ENCODE measurements around the gene PCED1B.
"Not testable (repeated sequence)": the region's sequence is repeated elsewhere in the genome, so short reads cannot be mapped to it uniquely, and the experiment has no call there.

PCED1B gene

DNA sequence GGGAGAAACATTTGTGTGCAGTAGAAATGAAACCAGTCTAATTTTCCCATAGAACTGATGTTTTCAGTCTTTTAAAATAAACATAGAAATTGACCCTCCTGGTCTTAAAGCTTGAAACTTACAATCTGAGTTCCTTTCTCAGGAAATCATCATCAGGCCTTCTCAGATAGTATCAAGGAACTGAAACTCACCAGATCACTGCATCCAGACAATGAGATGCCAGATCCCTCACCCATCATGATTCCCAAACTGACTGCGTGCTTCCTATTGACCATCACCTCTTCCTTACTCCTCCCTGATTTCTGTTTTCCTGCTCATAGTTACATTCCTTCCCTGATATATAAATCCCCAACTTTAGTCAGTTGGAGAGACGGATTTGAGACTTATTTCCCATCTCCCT lies 195.3 kb downstream of the PCED1B start:
- Mint-ChIP-seq H3K27me3 (no peaks in the 10 kb centered on the region), H3K9me3 (no peaks in the 10 kb centered on the region), H3K4me1 (peaks cover 33% of the 10 kb centered on the region), H3K27ac (ENCODE audit: low read depth) (peak overlapping the region; percentile 79), H3K4me3 (no peak overlapping the region), H3K36me3 (ENCODE audit: insufficient read depth) (peaks cover 2% of the 10 kb centered on the region)
- DNase-seq (ENCODE audit: low spot score in 2 of 2) (no peak), ATAC-seq (replicated peaks; ENCODE audit: extremely low read depth, poor library complexity, severe bottlenecking) (no peak)

DNA sequence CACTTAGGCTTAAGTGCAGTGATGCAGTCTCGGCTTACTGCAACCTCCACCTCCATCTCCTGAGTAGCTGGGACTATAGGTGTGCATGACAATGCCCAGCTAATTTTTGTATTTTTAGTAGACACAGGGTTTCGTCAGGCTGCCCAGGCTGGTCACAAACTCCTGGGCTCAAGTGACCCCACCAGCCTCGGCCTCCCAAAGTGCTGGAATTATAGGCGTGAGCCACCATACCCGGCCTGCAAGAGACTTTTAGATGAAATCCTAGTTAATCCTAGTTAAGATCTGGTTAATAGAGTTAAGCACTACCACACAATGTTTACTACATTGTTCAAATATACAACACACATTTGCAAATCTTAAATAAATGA lies 196.8 kb downstream of the PCED1B start:
- no peaks in the 10 kb centered on the region for H3K27me3 Mint-ChIP-seq
- DNase-seq (ENCODE audit: low spot score in 2 of 2) (no peak), ATAC-seq (replicated peaks; ENCODE audit: extremely low read depth, poor library complexity, severe bottlenecking) (no peak)
- H3K36me3 Mint-ChIP-seq (ENCODE audit: insufficient read depth) = peaks cover 2% of the 10 kb centered on the region
- H3K4me1 Mint-ChIP-seq = peaks cover 33% of the 10 kb centered on the region
- no peaks in the 10 kb centered on the region for H3K9me3 Mint-ChIP-seq
- peak overlapping the region; percentile 79 for H3K27ac Mint-ChIP-seq (ENCODE audit: low read depth)
- H3K4me3 Mint-ChIP-seq = peak overlapping the region; percentile 21

DNA sequence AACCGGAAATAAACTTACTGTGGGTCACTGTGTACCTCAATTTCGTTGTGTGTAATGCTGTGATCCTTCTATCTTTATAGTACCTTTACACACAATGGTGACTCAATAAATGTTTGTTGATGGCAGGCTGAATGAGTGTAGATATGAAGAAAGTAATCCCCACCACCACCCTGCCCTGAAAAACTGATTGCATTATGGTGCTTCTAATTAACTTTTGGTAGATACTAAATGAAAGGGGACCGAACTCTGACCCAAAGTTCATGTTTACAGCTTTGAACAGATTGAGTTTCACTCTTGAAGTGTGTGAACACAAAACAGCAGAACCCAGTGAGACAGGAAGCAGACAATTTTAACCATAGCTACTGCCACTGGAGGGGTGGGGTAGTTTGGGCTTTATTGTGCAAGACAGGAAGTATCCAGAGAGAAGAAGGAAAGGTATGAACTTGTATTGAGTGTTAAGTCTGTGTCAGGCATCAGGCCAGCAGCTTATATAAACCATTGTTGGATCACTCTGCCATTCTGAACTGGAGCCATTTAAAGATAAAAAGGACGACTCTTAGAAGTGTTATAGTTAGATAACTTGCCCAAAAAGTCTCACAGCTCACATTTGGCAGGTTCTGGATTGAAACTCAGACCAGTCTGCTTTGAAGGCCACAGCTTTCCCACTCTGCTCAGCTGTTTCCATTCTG lies 197.3 kb downstream of the PCED1B start:
- peak; percentile 31 to 76 for DNase-seq (ENCODE audit: low spot score in 2 of 2)
- peak overlapping the region; percentile 79 for H3K27ac Mint-ChIP-seq (ENCODE audit: low read depth)
- no peaks in the 10 kb centered on the region for H3K9me3 Mint-ChIP-seq
- peak overlapping the region; percentile 21 for H3K4me3 Mint-ChIP-seq
- H3K27me3 Mint-ChIP-seq = no peaks in the 10 kb centered on the region
- peaks cover 2% of the 10 kb centered on the region for H3K36me3 Mint-ChIP-seq (ENCODE audit: insufficient read depth)
- H3K4me1 Mint-ChIP-seq = peaks cover 33% of the 10 kb centered on the region
- ATAC-seq (replicated peaks; ENCODE audit: extremely low read depth, poor library complexity, severe bottlenecking) = peak; percentile 99

DNA sequence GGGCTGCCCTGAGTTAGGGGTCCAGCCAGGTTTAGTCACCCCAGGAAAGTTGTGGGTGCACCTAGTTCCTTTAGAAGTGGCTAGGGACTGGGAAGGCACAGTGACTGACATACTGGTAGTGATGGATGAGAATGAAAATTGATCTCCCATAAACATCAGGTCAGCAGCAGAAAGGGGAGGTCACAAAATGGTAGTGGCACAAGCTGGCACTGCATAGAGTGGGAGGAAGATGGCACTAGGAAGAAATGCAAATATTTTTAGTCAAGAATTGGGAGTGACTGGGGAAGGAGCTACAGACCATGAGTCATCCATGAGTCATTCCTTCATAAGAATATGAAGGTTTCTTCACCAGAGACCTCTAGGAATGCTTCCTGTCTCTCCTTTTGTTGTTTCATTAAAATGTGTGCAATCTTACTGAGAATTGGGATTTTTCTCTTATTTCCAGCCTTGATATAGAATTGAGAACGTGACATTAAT lies 198.6 kb downstream of the PCED1B start:
- ATAC-seq (replicated peaks; ENCODE audit: extremely low read depth, poor library complexity, severe bottlenecking) = no peak
- peaks cover 33% of the 10 kb centered on the region for H3K4me1 Mint-ChIP-seq
- H3K27ac Mint-ChIP-seq (ENCODE audit: low read depth) = peak overlapping the region; percentile 79
- no peaks in the 10 kb centered on the region for H3K9me3 Mint-ChIP-seq
- peaks cover 2% of the 10 kb centered on the region for H3K36me3 Mint-ChIP-seq (ENCODE audit: insufficient read depth)
- no peak overlapping the region for H3K4me3 Mint-ChIP-seq
- no peaks in the 10 kb centered on the region for H3K27me3 Mint-ChIP-seq
- DNase-seq (ENCODE audit: low spot score in 2 of 2) = no peak

DNA sequence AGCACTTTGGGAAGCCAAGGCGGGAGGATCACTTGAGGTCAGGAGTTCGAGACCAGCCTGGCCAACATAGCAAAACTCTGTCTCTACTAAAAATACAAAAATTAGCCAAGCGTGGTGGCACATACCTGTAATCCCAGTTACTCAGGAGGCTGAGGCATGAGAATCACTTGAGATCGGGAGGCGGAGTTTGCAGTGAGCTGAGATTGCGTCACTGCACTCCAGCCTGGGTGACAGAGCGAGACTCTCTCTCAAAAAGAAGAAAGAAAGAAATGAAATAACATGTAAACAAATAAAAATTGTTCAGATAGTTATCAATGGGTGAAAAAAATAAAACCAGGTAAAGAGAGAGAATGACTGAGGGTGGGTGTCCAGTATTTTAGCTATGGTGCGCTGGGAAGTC lies 200.3 kb downstream of the PCED1B start:
- H3K36me3 Mint-ChIP-seq (ENCODE audit: insufficient read depth); H3K27me3 Mint-ChIP-seq; DNase-seq (ENCODE audit: low spot score in 2 of 2); H3K9me3 Mint-ChIP-seq; ATAC-seq (replicated peaks; ENCODE audit: extremely low read depth, poor library complexity, severe bottlenecking); H3K27ac Mint-ChIP-seq (ENCODE audit: low read depth); H3K4me3 Mint-ChIP-seq: not testable (repeated sequence)
- peaks cover 32% of the 10 kb centered on the region for H3K4me1 Mint-ChIP-seq

DNA sequence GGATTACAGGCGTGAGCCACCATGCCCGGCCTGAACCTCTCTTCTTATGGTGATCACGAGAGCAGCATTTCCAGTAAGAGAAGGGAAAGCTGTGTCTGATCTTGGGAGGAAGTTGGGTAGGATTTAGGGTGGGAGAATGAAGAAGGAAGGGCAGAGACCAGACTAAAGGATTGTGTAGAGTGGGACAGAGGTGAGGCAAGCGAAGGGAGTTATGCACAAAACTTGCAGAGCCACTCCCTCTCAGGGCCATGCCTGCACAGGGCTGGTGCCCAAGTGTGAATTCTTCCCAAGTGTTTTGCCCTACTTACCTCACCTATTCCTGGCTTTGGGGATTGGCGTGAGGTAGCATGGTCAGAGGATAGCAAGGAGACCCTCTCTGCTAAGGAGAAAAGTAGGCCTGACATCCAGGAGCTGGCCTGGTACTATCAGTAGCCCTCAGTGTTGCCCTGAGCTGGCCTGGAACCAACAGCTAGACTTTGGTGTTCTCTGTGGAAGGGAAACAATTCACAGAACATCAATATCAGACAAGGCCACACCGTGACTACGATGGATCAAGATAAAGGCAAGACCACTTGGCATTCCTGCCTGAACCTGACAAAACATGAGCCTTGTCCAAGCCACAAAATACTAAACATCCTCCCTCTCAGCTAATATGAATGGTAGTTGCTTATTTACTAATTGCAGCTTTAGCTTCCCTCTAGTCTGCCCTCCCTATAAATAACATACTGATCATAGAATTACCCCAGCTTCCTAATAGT lies 201.3 kb downstream of the PCED1B start:
- DNase-seq (ENCODE audit: low spot score in 2 of 2) (no peak), ATAC-seq (replicated peaks; ENCODE audit: extremely low read depth, poor library complexity, severe bottlenecking) (no peak)
- Mint-ChIP-seq H3K9me3 (no peaks in the 10 kb centered on the region), H3K4me1 (peaks cover 22% of the 10 kb centered on the region), H3K27ac (ENCODE audit: low read depth) (no peak overlapping the region), H3K27me3 (no peaks in the 10 kb centered on the region), H3K4me3 (no peak overlapping the region), H3K36me3 (ENCODE audit: insufficient read depth) (peaks cover 2% of the 10 kb centered on the region)

DNA sequence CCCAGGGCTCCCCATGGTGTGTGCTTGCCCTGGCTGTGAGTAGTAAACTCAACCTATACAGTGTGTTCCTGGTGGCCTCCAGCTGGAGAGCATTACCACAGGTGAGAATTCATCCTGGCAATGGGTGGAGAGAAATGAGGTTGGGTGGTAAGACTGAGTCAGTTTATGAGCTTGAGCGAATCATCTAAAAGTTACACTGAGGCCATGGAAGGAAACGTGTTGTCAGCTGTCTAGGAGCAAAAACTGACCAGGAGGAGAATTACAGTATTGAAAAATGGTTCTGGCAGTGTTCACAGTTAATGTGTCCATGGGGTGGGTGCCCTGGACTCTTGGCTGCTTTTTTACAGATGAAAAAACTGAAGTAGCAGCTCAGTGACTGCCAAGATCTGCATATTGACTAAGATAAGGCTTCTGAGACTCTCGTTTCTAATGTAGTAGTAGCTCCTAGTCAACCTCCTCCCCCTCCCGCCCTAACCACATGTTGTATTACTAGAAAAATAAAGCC lies 202.3 kb downstream of the PCED1B start:
- Mint-ChIP-seq H3K9me3 (no peaks in the 10 kb centered on the region), H3K4me3 (no peak overlapping the region), H3K36me3 (ENCODE audit: insufficient read depth) (peaks cover 2% of the 10 kb centered on the region), H3K27me3 (no peaks in the 10 kb centered on the region), H3K27ac (ENCODE audit: low read depth) (no peak overlapping the region), H3K4me1 (peaks cover 18% of the 10 kb centered on the region)
- DNase-seq (ENCODE audit: low spot score in 2 of 2) (no peak), ATAC-seq (replicated peaks; ENCODE audit: extremely low read depth, poor library complexity, severe bottlenecking) (no peak)

DNA sequence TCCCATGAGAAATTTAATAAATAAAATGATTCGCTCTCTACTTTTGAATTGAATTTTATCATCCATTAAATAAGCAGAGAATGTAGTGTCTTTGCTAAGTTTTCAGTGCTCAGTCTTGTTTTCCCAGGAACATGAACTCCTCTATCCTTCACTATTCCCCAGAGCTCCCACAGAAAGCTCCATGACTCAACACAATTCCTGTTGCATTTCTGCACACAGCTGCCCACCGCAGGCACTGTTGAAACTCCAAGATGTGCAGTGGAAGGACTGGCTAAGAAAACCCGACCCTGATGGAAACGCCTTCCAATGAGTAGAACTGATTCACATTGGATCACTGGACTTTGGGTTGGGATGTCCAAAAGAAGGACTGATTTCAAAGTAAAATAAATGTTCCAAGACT lies 202.8 kb downstream of the PCED1B start:
- no peak for ATAC-seq (replicated peaks; ENCODE audit: extremely low read depth, poor library complexity, severe bottlenecking)
- Mint-ChIP-seq H3K4me3 (no peak overlapping the region), H3K27ac (ENCODE audit: low read depth) (no peak overlapping the region), H3K9me3 (no peaks in the 10 kb centered on the region), H3K36me3 (ENCODE audit: insufficient read depth) (no peaks in the 10 kb centered on the region), H3K27me3 (no peaks in the 10 kb centered on the region), H3K4me1 (peaks cover 13% of the 10 kb centered on the region)
- DNase-seq (ENCODE audit: low spot score in 2 of 2) = no peak
